CD4-positive, alpha-beta T cell treated with Interleukin-12 subunit alpha and Interleukin-12 subunit beta, for 1 hour (primary cell): Measurements from ENCODE around the gene EFCAB3.
A peak's percentile ranks its signal among the peaks of the same experiment; 100 is the strongest.
"Not testable (repeated sequence)": the region's sequence is repeated elsewhere in the genome, so short reads cannot be mapped to it uniquely, and the experiment has no call there.

Experiments used
- DNase-seq: peaks from one replicate; pipeline ENCODE4 v3.0.0-alpha.2; 2020

EFCAB3 gene

DNA sequence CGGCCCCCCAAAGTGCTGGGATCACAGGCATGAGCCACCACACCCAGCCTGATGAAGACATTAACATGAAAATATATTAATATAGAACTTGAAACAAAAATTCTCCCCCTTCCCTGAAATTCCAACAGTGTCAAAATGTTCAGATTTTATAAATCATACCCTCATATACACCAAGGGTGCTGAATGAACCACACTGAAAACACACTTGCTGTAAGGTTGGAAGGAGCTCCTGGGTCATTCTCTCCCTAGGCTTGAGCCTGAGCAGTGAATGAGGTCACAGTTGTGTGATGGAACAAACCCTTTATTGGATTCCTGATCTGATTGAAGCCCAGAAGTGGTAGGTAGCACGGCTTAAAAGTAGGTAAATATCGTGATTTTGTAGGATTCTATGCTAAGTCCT is at the start of gene EFCAB3:
Gene EFCAB3, plus strand, starts transcription at position 301 of the 400 bp plus-strand sequence. CDS start 2,427 bp downstream, outside the sequence.
- DNase-seq, result no peak

DNA sequence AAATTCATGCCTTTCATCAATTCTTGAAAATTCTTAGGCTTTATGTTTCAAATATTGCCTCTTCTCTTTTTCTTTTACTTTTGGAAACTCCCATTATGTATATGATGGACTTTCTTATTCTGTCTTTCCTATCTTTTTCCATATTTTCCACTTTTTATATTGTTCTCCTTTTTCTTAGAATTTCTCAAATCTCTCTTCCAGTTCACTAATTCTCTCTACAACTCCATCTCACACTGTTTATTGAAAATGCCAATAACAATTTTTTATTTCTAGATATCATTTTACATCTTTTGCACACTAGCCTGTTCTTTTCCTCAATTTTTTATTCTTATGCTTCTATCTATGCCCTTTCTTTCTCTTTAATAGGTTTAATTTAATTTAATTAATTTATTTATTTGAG is 43.8 kb upstream of the EFCAB3 start:
- no peak for DNase-seq

DNA sequence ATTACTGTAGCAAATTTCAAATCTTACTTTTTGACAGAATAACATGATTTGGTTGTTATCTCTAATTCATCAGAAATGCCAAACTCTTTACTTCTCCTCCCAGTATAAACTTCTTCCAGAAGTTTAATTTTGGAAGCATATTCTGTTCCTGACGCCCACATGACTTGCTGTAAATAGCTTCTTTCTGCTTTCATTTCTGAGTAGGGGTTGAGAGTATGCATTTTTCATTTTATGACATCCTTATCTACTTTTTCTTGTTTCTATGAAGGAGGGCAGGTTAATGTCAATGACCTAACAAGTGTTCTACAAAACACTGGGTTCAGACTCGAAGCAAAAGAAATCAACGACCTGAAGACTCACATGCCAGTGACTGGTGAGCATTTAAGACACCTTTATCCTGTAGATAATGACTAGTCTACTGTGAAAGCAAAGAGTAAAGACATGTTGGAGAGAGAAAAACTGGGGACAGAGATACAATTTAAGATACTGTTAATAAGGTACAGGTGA is 36.5 kb upstream of the EFCAB3 start:
- no peak for DNase-seq

DNA sequence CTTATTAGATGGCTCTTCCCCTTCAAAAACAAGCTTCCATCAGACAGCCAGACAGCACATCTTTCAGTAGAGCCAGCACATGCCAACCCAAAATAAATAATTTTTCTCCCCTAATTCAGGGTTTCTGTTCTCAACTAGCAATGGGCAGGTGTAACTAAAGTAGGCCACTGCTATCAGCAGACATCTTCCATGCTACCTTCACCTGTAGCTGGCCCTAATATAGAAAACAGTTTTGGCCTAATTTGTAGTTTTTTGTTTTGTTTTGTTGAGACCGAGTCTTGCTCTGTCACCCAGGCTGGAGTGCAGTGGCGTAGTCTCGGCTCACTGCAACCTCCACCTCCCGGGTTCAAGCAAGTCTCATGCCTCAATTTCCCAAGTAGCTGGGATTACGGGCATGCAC is 29.2 kb upstream of the EFCAB3 start:
- DNase-seq, result no peak

DNA sequence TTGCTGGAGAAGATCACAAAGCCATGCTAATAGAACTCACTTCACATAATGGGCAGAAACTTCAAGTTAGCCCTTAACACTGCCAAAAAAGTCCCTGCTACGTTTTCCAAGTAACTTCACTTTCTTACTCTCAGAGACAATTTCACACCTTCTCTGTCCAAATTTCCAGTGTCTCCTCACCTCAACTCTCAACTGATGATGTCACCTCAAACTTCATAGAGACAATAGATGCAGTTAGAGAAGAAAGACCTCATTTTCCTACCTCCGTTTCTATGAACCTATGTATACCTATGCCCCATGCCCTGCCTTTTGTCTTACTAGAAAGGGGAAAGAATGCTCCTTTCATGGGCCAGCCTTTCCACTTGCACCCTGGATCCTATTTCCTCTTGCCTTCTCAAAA is 14.2 kb upstream of the EFCAB3 start:
- DNase-seq, result no peak

DNA sequence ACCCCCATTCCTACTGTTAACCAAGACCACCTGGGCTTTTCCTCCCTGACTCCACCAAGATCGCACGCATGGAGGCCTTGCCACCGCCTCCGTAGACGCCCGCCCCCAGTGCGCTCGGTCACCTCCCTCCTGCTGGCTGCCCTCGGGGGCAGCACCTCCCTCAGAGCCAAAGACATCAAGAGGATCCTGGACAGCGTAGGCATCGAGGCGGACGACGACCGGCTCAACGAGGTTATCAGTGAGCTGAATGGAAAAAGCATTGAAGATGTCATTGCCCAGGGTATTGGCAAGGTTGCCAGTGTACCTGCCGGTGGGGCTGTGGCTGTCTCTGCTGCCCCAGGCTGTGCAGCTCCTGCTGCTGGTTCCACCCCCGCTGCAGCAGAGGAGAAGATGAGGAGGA is 1.2 kb downstream of the EFCAB3 start:
- DNase-seq, result no peak

DNA sequence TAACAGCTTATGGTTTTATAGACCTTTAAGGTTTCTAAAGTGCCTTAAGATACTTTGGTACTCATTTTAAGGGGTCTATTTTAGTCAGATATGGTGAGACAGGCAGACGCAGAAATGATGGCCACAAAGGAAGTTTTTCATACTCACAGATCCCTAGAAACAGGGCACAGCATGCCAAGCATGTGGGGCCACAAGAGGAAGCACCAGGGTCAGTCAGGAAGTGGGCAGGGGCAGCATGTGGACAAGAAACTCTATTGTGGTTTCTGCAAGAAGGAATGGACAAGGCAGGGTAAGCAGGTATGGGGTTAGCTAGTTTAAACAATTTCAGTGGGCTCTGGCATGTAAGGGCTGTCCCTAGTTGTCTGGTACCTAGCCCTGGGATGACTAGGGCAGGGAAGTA is 8.5 kb downstream of the EFCAB3 start:
- no peak for DNase-seq

DNA sequence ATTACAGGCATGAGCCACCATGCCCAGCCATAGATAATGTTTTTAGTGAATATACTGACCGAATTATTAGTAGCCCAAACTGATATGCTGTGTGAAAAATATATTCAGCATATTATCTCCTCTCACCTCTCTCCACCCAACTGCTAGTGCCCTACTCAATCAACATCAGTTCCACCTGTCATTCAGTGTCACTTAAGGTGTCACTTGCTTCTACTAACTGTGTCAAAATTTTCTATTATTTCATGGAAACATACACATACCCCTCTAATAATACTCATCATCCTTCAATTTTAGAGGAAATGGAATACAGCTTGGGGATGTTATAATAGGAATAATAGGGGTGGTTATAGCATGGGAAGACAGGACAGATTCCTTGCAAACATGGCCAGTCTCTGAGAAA is 12.6 kb downstream of the EFCAB3 start:
- no peak for DNase-seq

DNA sequence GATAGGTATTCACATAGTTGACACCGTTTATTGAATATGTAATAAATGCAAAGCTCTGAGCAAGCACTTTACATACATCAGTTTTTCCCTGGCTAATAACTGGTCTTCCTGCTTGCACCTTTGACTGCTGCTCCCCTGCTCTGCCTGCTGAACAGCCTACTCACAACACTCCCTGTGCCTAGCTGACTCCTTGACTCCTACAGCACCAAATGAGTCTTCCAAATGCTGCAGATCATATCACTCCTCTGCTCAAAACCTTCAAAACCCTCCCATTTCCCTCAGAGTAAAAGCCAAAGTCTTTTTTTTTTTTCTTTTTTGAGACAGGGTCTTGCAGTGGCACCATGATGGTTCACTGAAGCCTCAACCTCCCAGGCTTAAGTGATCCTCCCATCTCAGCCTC is 18.5 kb downstream of the EFCAB3 start:
- DNase-seq, result no peak

DNA sequence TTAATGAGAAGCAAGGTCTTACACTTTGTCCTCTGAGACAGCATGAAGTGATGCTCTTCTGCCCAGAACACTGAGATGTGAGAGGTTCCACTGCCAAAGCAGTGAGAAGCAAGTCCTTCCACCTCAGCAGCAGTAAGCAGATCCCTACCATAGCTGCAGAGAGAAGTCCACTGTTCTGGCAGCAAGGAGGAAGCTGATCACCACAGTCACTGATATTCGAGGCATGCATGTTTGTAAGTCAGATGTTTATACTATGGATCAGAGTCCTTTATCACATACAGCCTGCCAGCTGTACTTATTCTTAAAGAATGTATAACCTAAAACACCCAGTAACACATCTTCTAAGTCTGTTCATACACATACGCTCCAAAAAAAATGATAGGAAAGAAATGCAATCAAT is 25.1 kb downstream of the EFCAB3 start:
- DNase-seq, result no peak

DNA sequence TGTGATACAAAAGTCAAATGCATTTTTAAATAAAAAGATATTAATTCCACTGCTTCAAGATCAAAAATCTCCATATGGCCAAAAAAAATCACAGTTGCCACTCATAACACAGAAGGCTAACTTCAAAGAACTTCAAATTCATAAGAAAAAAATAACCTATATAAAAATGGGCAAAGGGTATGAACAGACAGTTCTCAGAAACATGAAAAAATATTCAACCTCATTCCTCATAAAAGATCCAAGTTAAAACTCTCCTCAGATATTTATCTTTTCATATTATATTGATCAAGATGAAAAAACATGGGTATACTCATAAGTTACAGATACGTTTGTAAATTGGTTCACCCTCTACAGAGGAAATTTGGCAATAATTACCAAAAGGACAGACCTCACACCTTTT is 32.7 kb downstream of the EFCAB3 start:
- not testable (repeated sequence) for DNase-seq

DNA sequence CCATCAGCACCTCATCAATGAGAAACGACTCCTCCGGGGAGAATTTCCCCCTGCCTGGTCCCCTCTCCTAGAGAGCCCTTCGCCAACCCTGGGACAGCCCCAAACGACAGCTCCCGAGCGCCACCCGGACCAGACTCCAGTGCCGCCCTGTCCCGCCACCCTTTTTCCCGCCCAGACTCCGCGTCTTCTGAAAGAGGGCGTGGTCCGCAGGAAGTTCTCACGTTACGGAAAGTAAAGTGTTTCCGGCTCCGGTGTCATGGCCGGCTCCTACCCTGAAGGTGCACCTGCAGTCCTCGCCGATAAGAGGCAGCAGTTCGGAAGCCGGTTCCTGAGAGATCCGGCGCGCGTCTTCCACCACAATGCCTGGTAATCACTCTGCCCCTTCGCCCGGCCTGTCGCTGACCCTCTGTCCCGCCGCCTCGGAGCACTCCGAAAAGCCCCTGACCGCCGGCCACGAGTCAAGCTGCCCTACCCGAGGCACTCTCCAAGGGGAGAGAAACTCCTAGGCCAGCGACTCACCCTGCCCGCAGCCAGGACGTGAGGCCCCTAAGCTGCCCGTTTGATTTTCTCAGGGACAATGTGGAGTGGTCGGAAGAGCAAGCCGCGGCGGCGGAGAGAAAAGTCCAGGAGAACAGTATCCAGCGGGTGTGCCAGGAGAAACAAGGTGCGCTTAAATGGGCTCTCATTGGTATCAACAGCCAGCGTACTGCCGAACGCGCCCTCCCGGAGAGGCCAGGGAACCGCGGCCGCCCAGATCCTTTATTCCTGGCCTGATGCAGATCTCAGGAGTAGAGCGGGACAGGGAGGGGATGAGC is 43.5 kb downstream of the EFCAB3 start, which contains the start of gene METTL2A:
Gene METTL2A, plus strand, starts transcription at position 251 of the 815 bp plus-strand sequence. Its CDS starts 6 bp downstream, at position 257.
- DNase-seq, result peak; percentile 88

DNA sequence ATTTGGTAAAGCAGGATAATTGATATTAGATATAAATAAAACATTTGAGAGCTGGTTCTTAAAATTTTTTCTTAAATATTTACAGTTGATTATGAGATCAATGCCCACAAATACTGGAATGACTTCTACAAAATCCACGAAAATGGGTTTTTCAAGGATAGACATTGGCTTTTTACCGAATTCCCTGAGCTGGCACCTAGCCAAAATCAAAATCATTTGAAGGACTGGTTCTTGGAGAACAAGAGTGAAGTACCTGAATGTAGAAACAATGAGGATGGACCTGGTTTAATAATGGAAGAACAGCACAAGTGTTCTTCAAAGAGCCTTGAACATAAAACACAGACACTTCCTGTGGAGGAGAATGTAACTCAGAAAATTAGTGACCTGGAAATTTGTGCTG is 45.9 kb downstream of the EFCAB3 start:
- not testable (repeated sequence) for DNase-seq

DNA sequence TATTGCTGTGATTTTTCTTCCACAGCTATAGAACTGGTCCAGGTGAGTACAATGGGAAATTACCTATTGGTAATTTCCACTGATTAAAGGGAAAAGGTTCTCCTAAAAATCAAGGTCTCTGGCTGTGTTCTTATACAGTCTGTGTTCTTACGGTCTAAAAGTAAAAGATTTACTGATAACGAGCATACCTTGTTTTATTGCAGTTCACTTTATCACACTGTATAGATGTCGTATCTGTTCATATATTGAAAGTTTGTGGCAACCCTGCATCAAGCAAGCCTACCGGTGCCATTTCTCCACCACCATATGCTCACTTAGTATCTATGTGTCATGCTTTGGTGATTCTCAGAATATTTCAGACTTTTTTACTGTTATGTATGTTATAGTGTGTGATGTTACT is 54.9 kb downstream of the EFCAB3 start:
- DNase-seq, result not testable (repeated sequence)

DNA sequence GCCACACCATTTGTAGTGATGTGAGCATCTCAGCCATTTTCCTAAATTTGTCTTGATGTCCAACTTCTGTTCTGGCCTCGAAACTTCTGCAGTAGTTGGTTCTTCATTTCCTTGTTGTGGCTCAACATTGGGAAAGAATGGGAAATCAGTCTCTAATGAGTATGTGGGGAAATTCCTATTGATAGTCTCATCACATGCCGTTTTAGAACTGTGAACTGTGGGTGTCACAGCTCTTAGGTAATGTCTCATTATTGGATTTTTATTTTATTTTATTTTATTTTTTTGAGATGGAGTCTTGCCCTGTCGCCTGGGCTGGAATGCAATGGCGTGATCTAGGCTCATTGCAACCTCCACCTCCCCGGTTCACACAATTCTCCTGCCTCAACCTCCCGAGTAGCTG is 60.8 kb downstream of the EFCAB3 start:
- not testable (repeated sequence) for DNase-seq

DNA sequence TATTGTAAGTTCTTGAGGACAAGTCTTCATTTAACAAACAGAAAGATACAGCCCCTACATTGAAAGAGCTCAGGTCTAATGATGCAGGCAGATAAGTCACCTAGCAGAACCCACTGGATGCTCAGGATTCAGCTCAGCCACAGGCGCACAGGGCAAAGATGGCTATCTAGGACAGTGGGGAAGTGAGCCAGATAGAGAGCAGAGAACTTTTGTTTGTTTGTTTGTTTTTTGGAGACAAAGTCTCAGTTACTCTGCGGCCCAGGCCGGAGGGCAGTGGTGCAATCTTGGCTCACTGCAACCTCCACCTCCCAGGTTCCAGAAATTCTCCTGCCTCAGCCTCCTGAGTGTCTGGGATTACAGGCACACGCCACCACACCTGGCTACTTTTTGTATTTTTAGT is 63.7 kb downstream of the EFCAB3 start:
- no peak for DNase-seq

DNA sequence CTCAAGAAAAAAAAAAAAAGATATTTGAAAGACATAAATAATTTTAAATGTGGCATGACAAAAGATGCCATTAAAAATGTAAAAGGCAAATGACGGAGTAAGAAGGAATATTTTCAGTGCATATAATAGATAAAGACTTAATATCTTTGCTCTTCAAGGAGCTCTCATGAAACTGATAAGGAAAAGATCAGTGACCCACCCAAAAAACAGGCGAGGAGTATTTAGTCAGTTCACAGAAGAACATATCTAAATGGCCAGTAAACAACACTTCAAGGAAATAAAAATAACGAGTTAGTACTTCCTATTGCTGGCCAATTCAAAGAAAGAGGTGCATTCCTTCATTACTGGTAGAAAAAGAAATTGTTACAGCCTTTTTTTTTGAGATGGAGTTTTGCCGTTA is 65.4 kb downstream of the EFCAB3 start:
- not testable (repeated sequence) for DNase-seq

DNA sequence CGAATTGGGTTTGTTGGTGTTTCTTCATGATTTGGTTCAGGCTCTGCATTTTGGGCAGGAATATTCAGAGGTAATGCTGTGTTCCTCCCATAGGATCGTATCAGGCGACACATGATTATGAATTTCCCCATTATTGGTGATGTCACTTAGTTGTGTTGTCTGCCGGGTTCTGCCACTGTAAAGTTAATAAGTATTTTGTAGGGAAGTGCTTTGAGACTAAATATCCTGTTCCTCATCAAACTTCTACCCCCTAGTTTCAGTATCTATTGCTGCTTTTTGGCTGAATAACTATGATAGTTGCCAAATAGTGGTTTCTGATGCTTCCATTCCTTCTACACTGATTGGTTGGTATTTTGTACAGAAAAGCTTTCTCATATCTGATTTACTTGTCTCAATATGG is 71.8 kb downstream of the EFCAB3 start:
- DNase-seq, result not testable (repeated sequence)

DNA sequence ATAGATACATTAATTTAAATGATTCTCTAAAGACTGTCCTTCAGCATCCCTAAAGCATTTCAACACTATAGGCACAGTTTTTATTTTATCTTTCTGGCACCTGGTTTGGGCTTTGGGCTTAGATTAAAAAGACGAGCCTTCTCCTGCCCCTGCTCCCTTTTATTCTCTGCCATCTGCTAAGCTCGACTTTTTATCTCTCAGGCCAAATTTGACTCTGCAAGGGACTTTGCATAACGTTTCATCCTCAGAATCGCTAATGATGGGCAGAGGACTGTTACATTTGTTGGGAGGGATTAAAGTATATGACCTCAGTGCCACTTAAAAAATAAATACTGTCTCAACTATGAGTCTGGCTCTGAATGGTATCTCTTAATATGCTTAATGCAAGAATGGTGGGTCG is 72.7 kb downstream of the EFCAB3 start:
- DNase-seq, result not testable (repeated sequence)

DNA sequence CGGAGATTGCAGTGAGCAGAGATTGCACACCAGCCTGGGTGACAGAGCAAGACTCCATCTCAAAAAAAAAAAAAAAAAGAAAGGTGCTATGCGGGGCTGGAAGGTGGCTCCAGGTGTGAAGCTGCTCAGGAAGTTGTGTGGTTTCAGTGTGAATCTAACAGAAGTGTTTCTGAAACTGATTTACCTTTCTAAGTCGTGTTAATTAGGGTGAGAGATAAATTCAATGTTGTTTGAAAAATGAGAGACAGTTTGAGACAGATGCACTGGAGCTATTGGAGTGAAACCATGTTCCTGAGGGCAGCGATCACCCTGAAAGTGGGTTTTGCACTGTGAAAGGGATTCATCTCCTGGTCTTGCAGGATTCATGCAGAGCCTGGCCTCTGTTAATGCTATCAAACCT is 73.3 kb downstream of the EFCAB3 start:
- DNase-seq, result peak; percentile 26

DNA sequence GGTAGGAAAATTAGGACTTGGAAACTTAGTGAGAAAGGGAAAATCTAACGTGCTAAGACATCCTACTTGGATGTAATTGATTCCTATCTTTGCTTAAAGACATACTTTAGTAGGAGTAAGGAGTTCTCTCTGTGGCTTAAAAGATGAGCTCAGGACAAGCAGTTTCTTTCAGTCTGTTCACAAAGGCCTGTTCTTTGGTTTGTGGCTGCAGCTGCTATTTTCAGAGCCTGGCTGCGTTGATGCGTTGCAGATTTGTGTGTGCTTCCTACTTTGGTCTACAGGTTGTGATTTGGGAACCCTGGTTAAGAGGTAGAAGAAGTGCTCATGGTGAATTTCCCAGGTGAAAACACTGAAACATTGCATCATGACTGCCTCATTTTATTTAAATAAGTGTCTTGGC is 73.8 kb downstream of the EFCAB3 start:
- not testable (repeated sequence) for DNase-seq

DNA sequence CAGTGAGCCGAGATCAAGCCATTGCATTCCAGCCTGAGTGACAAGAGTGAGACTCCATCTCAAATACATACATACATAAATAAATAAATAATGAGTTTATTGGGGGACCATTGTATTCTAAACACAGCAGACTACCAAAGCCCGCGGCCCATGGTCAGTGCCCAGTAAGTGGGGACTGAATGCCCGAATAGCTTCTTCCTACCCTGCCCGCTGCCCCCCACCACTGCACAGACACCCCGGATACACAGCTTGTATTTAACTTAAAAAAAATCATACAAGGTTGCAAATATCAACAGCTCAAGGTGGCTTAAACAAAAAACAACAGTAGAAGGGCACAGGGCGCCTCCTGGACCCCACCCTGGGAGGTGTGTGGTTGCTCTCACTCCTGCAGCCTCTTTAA is 75.7 kb downstream of the EFCAB3 start:
- DNase-seq, result no peak

DNA sequence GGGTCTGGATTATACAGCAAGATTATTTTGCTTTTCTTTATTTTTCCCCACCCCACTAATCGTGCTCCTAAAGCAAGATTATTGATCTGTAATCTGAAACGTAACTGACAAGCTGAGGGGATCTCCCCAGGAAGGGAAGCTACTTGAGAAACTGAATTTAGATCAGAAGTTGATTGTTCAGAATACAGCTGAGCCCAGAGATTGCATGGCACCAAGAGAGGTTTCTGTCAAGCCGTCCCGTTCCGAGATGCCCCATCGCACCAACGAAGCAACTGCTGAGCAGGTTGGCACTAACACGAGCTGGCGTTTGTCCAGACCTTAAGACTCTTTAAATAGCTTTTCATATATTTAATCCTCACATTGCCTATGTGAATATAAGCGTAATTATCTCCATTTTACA is 78.1 kb downstream of the EFCAB3 start:
- not testable (repeated sequence) for DNase-seq

DNA sequence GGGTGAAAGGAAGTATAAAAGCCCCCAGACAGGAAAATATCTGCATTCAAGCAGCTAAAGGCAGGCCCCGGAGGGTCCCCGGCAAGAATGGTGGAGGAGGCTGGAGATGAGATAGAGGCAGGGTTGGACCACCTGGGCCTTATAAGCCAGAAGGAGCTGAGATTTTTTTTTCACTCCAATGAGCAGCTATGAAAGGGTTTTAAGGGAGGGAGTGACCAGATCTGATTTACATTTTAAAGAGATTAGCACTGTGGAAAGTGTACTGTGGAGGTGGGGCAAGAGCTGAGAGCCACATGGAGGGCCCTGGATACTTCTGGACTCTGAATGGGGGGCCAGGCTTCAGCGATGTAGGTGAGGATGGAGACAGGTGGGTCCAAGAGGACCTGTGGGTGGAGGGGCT is 84.1 kb downstream of the EFCAB3 start:
- not testable (repeated sequence) for DNase-seq

DNA sequence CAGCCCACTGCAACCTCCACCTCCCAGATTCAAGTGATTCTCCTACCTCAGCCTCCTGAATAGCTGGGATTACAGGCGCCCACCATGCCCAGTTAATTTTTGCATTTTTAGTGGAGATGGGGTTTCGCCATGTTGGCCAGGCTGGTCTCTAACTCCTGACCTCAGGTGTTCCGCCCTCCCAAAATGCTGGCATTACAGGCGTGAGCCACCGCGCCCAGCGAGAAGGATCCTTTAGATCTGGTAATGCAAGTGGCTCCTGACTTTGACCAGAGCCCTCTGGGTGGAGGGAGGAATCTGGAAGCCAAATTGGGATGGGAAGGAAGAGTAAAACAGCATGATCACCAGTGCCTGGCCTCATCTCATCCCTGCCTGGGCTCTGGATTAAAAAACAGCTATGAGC is 84.9 kb downstream of the EFCAB3 start:
- DNase-seq, result not testable (repeated sequence)
